ENCODE results near the gene SH3BGR.
A peak's percentile ranks its signal among the peaks of the same experiment; 100 is the strongest.
"Not testable (repeated sequence)": the region's sequence is repeated elsewhere in the genome, so short reads cannot be mapped to it uniquely, and the experiment has no call there.

Gene SH3BGR

GRCh38 chr21:39451332-39452206, at the start of gene SH3BGR:
Gene SH3BGR, plus strand, starts transcription at chr21:39451970. Its CDS starts 127 bp downstream, at chr21:39452097.
- no peak for DNase-seq

DNA sequence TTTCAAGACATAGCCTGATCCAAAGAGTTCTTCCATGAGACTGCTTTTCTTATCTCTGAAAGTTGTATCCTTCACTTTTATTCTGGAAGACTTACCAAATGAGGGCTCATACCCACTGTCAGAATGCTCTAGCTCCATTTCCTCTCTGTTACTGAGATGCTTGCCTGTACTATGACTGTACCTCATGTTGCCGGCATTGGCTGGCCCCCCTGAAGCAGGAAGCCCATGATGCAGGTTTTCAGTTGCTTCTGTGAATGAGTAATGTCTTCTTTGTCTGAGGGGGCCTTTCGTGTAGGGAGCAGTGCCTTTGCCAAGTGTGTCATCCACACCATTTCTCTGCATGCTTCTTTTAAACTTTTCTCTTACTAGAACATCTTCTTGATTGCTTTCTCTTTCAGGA, 45.7 kb upstream of the SH3BGR start:
- no peak for DNase-seq

DNA sequence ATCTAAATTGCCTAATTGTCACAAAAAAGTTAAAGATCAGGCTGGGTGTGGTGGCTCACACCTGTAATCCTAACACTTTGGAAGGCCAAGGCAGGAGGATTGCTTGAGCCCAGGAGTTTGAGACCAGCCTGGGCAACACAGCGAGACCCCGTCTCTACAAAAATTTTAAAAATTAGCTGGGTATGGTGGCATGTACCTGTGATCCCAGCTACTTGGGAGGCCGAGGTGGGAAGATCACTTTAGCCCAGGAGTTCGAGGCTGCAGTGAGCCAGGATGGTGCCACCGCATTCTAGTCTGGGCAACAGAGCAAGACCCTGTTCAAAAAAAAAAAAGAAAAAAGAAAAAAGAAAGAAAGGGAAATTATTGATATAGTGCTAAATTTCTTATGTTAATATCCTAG, 32.6 kb upstream of the SH3BGR start:
- DNase-seq = not testable (repeated sequence)

GRCh38 chr21:39422527-39423241, 29.1 kb upstream of the SH3BGR start:
- DNase-seq = no peak

DNA sequence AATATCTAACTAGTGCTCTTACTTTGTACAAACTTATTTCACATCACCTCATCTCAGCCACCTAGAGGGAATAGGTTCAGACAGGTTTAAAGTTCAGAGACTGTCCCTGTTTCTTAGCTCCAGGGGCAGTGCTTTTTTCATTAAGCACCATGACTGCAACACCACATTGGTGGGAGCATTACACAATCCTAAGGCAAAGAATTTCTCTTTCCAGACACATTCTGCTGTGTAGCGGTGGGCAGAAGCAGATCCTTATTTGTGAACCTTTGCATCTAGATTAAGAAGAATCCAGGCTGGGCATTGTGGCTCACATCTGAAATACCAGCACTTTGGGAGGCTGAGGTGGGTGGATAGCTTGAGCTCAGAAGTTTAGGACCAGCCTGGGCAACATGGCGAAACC, 22.3 kb upstream of the SH3BGR start:
- no peak for DNase-seq

- DNase-seq = no peak
These were observed 21.8 kb upstream of the SH3BGR start for GRCh38 chr21:39430016-39430415.

- DNase-seq = no peak
These were observed 21.3 kb upstream of the SH3BGR start for GRCh38 chr21:39430457-39430856.

GRCh38 chr21:39430954-39431353, 20.8 kb upstream of the SH3BGR start:
- no peak for DNase-seq

DNA sequence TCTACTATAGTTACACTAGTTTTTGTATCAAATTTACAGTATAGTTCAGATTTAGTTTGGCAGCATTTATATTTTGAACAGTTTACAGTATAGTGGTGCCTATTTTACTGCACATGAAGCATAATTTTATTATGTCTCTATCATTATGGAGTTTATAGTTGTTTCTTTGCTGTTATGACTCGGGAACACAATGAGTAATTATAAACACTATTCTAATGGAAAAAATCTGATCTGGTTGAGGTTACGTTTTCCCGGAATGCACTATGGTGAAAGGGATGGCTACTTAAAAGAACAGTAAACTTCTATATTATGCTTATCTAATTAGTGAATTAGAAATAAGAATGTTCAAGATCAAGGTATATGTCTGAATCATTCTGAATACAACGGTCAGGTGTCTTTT, 16.8 kb upstream of the SH3BGR start:
- DNase-seq = no peak

DNA sequence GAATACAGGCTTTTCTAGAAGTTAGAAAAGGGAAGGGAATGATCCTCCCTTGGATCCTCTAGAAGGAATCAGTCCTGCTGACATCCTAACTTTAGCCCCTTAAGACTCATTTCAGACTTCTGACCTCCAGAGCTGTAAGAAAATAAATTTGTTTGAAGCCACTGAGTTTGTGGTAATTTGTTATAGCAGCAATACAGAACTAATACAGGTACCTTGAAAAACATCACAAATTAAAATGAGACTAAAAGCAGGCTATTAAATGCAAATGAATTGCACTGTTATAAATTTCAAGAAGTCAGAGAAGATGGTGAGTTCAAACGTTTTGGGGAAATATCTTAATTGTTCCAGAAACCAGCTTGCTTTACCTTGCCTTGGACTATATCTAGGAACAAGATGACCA, 12.5 kb upstream of the SH3BGR start:
- no peak for DNase-seq

- peak; percentile 15 for DNase-seq
These were observed 10.0 kb upstream of the SH3BGR start for GRCh38 chr21:39441502-39442475.

DNA sequence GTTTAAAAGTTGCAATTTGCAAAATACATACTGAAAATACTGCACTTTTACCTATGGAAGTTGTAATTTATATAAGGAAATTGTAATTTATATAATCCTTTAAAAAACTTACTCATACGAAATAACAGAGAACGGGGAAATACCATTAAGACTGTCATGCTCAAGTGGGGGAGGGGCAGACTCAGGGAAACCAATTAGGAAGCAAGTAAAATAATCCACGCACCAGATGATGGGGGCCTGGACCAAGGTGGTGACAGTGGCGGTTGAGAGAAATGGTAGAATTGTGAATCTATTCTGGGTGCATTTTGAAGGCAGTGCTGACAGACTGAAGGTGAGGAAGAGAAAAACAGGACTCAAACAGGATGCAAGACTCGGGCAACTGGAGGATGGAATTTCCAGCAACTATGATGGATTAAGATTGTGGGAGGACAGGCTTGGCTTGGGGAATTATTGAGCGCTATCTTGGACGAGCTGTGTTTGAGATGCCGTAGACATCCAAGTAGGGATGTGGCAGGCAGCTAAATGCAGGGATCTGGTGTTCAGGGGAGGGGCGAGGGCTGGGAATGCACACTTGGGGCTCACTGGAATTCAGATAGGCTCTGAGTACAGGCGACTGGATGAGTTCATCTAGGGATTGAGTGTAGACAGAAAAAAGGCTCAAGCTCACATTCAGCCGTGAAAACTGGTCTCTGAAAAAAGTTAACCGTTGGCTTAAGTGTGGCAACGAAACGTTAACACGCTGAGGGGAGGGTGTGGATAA, 7.2 kb upstream of the SH3BGR start:
- DNase-seq = no peak

DNA sequence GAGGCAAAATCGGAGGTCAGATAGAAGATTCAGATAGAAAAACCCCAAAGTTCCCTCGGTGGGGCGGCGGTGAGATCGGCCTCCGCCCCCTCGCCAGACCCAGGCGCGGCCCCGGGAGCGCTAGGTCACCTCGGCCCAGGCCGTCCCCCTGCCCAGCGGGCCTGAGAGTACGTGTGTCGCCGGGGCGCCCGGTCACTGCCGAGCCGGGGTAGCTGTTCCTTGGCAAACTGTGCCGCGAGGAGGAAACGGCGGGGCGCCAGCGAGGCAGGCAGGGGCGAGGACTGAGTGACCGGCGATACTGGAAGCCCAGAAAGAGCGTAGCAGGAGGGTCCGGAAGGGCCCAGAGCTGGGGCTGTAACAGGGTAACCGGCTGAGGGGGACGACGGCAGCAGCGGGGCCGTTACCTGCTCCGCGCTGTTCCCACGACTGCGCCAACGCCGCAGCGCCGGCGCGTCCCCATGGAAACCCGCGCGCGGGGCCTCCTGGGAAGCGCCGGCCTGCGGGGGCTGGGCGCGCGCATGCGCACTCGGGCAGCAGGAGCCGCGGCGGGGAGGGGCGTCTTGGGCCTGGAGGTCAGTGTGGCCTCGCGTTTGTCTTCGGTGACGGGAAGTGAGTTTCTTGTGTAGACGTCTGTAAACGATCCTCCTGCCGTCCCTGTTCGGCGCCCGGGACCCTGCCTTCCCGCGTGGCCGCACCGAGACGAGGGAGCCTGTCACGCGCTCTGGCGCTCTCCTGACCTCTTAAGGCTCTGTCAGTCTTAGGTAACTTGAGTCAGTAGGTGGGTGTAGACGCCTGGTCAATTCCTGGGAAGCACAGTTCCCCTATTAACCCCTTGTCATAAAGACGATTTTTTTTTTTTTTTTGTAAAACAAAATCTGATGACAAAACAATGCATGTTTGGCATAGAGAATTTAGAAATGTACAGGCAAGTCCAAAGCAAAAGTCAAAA, 6.2 kb upstream of the SH3BGR start, which contains the start of gene LCA5L:
TSS of gene LCA5L (minus strand) at position 458 of the 949 bp plus-strand sequence. CDS start 17,285 bp downstream, outside the sequence.
- DNase-seq = peak; percentile 80

- DNase-seq = no peak
These were observed 4.5 kb upstream of the SH3BGR start for GRCh38 chr21:39447264-39447663.

DNA sequence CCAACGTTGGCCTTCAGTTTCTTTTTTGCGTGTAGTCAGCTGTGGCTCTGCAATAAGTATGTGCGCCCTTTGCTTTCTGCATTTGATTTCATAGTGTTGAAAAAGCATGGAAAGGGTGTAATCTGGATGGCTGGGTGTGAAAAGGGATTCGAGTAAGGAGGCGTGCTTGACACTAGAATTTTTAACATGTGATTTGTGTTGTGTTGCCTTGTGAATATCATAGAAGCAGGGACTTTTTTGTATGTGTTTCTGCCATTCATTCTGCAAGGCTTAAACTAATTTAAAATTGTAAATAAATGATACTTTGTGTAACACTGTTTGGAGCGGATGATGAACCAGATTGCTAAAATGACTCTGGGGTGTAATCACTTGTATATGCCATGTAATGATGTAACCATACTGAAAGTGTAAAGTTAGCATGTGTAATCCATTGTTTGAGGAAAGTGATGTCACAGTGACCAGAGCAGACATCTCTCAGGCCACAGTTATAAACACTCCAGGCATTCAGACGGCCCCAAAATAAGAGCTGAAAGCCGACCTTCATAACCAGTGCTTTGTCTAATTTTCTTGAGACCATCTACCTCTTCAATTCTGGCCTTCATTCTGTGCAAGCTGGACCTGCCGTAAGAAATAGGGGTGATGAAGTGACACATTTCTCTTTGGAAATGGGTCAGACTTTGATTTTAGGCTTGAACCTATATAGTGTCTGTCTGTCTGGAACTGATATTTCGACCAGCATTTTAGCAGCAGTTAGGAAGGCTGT, 618 bp downstream of the SH3BGR start:
- DNase-seq = no peak

DNA sequence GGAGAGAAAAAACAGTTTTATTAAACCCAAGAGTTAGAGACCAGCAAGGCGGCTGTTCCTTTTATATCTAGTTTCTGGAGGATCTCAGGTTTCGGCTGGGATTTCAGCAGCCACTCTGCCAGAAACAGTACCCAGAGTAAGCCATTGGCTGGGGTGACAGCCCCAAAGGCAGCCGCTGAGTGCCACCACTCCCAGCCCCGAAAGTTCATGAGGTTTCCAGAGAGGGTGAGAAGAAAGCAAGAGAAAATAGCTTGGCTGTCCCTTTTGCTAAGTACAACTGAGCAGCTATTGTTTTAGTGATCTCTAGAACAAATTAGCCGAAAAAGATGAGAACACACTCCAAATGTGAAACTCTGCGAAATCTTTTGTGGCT, 1.2 kb downstream of the SH3BGR start:
- no peak for DNase-seq

DNA sequence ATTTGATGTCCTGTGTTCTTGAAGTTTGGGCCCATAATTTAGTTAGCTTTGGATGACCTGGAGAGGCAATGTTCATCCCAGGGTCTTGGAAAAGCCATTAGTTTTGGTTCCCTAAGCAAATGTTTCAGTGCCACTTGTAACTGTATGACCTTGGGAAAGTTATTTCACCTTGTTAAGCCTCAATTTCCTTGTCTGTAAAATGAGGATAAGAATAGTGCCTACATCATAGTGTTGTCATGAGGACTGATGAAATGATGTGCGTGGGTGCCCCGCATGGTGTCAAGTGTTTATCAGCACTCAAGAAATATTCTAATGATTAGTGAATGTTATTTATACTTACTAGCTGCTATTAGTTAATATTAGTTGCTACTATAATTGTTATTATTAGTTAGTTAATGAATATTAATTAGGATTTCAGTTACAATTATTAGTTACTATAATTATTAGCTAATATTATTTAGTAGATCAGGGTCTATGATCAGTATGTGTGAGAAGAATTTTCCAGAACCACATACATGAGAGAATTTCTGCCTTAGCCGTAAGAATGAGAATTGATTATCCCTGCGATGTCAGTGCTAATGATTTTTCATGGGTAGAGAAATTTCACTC, 1.9 kb downstream of the SH3BGR start:
- no peak for DNase-seq

DNA sequence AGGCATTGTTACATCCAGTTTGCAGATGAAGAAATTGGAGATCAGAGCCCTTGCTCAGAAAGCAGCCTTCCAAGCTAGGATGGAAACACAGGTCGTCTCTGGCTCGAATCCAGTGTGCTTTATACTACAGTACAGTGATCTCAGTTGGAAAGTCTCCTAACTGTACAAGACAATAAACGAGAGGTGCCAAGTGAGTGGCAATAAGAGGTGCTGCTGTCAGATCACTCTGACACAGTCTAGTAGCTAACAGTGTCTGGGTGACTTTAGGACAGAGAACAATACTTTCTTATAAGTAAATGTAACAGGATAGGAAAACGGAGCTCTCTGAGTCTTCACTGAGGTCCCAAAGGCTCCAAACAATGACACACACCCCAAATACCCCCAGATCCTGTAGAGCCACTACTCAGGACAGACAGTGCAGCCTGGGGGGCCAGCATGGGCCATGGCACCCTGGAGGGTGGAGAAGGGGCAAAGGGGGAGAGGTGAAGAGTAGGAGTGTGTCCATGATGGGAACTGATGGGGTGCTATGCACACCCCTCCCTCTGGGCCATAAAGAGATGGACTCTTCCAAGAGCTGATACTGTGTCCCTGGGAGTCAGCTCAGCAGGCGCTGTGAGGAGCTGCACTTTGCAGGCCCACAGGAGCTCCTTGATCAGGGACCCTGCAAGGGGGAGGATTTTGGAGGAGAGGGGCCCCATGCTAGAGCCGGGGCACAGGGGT, 3.3 kb downstream of the SH3BGR start:
- DNase-seq = no peak

DNA sequence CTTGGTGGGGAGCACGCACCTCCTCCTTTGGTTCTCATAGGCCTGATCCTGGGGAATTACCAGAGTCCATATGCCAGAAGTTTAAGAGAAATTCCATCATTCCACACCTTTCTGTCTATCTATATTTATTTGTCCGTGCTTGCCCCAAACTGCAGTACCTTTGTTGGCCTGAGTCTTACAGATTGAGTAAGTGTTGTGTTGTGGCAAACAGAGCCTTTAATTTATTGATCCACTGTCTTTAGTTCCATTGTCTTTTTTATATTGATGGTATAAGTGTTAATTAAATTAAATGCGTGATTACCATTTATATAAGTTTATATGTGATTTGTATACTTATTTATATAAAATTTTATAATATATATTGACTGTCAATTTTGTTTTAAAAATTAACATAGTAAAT, 4.9 kb downstream of the SH3BGR start:
- no peak for DNase-seq

Data from NCI-H1048 (cell line).